GM21529 (cell line): ENCODE measurements around the gene CRYL1.

Experiments used
- ATAC-seq: cut with Tn5 transposase; IDR thresholded peaks from one replicate; pipeline ENCODE4 v1.9.1; 2021; ENCODE audit not compliant: unreplicated experiment

CRYL1 gene

GRCh38 chr13:20402881-20403280 lies 122.8 kb downstream of the CRYL1 start:
- ATAC-seq = no peak

DNA sequence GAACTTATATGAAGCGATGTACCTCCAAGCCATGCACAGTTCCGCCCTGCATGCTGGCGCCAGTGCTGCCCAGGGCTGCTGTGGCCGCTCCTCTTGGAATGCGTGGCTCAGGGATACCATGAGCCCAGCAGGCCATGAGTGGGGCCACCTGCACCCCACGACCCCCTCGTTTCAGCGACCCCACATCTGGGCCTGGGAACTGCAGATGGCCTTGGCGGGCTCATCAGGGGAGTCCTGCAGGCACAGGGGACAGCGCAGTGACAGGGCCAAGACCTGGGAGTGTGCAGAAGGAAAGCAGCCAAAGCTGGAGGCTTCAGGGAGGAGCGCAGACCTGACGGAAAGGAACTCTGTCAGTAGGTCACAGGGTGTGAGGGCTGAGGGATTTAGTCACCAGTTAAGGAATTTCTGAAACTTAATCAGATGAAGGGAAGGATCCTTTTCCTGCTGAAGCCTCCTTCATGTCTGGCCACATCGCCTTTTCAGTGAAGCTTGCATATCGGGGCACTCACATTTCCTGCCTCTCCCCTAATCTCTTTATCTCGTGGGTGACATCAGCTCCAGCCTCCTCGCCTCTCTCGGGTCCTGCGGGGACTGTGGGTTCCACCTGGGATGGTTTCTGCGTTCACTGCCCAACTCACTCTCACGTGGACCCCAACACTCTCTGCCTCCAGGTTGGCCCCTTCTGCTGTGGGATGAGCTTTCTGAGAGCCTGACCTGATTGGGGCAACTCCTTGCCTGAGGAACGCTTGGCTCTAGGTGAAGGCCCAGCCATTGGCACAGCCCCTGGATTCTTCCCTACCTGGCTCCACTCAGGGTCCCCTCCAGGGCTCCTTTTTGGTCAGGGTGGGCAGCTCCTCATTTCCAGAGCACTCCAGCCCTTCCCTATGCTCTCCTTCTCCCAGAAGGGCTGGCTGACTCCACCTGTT lies 123.5 kb downstream of the CRYL1 start:
- no peak for ATAC-seq

DNA sequence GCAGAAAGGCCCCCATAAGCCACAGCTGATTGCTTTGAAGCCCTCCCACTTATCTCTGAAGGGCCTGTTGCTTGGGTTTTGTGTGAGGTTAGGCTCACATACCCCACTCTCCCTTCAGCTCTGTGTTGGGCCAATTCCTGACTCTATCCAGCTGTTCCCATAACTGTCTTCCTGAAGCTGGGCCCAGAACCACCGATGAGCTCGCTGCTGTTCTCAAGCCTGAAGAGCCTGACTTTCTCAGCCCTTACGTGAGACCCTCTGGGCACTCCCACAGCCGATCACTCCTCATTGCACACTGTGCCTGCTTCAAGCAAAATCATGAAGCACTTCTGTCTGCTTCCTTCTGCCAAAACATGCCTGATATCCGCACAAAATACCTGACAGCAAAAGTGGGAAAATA lies 124.1 kb downstream of the CRYL1 start:
- no peak for ATAC-seq

DNA sequence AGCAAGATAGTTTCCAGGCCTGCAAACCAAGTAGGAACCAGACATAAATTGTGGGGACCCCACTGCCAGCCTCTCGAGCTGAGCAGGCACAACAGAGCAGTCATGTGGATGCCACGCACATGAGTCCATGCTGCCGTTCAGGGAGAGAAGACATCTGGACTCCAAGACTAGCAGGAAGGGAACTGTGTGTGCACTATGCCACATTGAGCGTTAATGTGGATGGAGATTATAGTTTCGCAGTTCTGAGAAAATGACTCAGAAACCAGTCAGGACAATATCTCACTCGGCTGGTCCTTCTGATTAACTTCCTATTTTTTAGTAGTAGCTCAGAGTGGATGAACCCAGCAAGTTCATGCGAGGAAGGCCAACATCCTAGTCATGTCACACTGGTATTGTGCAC lies 124.9 kb downstream of the CRYL1 start:
- no peak for ATAC-seq

DNA sequence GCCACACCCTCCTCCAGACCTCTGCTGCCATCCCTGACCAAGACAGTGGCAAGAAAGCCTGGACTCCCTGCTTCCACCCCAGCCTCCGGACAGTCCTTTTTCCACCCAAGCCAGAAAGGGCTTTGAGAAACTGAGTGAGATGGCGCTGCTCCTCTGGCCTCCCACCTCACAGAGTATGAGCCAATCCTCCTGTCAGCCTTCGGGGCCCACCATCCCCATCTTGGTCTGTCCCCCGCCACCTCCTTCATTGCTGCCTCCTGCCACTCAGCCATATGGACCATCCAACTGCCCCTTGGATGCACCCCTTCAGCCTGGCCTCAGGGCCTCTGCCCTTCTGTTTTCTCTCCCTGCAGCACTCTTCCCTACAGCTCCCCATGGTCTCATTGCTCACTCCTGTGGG lies 125.7 kb downstream of the CRYL1 start:
- no peak for ATAC-seq

DNA sequence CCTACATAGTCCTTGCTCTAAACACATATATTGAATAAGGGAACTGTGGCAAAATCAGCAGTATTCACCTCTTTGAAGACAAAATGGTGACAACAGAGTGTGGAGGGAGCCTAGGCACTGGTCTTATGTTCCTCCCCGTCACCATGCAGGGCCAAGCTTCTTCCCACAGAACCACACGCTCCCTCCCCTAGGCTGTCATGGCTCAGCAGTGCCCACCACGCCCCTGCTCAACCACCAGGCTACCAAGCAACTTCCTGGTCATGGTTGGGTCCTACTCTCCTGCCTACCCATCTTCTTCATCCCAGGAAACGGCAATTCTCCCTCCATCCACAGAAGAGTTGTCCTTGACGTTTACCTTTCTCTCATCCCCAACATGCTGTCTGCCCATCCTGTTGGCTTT lies 126.1 kb downstream of the CRYL1 start:
- ATAC-seq = no peak

DNA sequence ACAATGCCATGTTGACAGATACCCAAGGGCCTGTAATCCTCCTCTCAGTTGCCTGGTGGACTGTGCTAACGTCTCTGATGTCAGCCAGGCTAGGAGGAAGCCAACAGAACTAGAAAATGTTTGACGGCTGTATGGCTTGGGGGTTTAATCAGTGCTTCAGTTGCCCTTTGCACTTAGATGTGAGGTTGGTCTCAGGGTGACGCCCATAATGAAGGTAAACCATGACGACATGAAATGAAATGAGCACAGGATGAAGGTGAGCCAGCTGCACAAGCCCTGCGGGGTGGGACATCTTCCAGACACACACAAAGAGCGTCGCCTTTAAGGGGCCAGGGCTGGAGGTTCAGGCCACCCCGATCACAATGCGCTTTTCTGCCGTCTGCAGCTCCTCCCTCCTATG lies 127.2 kb downstream of the CRYL1 start:
- ATAC-seq = no peak

DNA sequence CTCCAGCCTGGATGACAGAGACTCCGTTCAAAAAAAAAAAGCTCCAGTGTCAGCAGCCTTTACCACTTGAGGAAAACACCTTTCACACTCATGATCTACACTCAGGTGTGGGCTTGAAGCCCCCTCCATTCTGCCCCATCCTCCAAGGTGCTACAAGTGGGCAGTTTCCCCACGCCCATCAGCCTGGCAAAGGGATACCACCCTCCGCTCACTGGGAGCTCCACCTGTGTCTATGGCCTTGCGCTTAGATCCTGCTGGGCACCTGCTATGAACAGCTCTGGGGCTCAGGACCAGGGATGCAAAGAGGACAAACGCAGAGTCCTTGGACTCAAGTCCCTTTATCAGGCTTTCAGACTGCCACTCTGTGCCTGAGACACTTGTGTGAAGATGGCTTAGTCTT lies 127.8 kb downstream of the CRYL1 start:
- no peak for ATAC-seq

DNA sequence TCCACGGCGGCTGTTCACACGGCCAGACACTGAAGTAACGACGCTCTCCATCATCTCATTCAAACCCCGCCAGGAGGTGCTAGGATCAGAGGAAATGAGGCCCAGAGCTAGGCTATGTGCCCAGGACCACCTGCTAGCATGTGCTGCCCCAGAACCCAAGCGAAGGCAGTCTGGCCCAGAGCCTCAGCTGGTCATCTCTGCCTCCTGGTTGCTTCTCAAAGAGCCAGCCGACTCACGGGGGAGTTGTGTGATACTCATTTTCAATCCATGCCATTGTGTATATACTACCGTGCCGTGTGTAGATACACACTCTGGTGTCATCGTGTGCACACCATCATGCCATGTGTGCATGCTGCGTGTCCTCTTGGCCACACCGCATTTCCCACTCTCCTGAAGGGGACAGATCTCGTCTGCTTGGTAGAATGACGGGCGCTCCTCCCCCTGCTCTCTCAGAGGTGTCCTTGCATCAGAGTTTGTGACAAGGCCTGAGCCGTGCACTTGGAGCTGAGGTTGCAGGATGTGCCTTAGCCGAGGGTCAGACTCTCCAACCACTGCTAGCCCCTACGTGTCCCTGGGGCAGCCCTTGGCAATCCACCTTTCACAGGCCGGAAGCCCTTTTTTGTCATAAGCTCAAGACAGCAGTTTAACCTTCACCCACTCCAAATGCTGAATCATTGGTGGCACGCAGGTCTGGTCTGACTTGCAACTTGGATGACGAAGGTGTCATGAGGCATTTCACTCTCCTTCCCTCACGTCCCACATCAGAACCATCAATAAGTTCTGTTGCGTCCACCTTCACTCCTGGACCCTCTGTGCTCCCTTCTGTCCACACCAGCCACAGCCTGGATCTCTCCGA lies 130.4 kb downstream of the CRYL1 start:
- ATAC-seq = no peak

- no peak for ATAC-seq
Measured at GRCh38 chr13:20394506-20394905, 131.2 kb downstream of the CRYL1 start.

DNA sequence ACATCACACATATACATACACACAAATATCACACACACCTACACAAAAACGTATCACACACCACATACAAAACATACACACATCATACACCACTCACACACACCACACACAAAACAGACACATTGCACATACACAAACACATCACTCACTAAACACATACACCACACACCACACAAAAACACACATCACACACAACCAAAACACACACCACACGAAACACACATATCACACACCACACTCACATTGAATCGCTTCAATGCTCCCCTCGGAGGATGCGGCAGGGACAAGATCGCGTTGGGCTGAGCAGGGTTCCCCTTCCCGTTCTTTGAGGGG lies 131.5 kb downstream of the CRYL1 start:
- no peak for ATAC-seq

DNA sequence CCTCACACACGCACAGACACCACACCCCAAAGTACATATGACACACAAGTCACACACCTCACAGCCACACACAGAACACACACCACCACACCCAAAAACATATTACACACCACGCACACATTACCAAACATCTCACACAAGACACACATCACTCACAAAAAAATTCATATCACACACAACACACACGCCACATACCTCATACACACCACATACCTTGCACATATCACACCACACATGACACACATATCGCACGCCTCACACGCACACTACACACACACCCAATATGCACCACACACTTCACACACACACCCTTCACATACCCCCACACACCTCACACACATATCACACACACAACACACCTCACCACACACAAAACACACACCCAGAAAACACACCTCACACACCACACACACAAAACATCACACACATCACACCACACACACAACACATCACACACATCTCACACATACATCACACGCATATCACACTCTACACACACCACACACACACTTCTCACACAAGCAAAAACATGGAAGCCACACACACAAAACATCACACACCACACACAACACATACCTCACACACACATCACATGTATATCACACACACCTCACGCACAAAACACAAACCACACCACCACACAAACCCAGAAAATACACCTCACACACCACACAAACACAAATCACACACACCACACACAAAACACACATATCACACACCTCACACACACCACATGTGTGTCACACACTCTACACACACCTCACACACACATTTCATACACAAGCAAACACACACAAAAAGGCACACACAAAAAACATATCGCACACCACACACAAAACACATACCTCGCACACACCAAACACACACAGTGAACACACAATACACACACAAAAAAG lies 132.1 kb downstream of the CRYL1 start:
- ATAC-seq = no peak

- ATAC-seq = no peak
Measured at GRCh38 chr13:20392530-20392929, 133.1 kb downstream of the CRYL1 start.

GRCh38 chr13:20391597-20392452 lies 133.8 kb downstream of the CRYL1 start:
- no peak for ATAC-seq

- ATAC-seq = no peak
Measured at GRCh38 chr13:20390526-20391175, 135.0 kb downstream of the CRYL1 start.

DNA sequence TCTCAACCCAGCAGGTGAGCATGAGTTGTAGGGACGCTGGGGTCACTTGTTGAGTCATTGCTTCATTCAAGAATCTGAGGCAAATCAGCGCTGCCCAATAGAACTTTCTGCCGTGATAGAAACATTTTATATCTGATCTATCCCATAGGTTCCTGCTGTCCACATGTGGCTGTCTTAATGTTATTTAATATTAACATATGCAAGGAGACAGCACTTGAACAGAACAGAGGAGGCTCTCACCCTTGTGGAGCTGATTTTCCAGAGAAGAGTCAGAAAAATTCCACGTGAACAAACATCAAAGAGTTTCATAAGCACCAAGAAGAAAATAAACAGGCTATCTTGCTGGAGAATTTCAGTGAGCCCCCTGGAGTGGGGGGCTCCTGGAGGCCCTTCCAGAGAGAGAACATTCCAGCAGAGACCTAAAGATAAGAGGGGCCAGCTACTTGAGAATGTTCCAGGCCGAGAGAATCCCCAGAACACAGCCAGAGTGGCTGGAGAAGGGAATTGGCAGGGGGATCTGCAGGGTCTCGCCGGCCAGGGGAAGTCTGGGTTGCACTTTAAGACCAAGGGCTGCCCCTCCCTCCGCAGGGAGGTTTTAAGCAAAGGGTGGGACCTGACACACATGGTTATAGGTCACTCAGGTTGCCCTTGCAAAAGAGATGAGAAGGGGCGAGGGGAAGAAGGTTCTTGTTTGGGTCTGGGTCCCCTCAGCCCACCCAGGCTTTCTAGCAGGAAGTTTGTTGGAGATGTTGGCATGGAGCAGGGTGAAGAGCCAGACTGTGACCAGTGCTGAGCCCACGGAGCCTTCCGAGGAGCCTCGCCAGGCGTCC lies 135.7 kb downstream of the CRYL1 start:
- no peak for ATAC-seq

DNA sequence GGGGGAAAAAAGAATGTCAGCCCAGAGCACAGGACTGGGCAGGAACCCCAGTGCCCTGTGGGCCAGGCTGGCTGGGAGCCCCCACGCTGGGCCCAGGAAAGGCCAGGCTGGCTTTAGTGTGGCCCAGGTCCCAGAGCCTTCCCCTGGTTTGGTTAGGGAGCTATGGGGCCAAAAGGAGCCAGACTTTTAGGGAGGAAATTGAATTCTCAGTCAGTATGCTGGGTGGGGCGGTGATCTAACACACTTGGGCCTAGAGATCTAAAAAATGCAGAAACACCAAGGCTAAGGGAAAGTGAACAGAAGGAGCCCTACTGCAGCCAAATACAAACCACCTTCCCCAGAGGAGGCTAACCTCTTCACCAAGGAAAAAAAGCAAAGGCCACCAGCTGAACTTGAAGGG lies 137.5 kb downstream of the CRYL1 start:
- ATAC-seq = no peak

GRCh38 chr13:20387441-20387971 lies 138.2 kb downstream of the CRYL1 start:
- no peak for ATAC-seq

- no peak for ATAC-seq
Measured at GRCh38 chr13:20387006-20387405, 138.7 kb downstream of the CRYL1 start.
